NCI-H128 (cell line): Measurements from ENCODE around the gene NOS1.

Experiments used
- DNase-seq: peaks from one replicate; lab custom pipeline; 2025; ENCODE audit not compliant: unreplicated experiment; lab: John Stamatoyannopoulos, UW

Gene NOS1

DNA sequence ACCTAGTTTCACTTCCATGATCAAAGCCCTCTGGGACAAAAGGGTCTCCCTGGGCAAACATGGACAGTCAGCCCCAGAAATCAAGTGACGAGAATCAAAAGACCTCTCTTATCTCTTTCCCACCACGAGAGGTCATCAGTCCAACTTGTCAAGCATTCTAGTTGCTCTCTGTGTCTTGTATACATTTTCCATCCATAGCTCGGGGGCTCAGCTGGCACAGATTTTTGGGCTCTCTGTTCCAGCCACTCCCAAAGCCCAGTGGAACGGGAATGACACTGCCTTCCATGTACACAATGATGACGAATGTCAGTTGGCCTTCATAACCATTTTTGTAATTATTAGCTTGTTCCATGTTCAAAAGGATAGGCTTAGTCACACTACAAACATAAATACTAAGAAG is 29.7 kb downstream of the NOS1 start:
- DNase-seq, result no peak

DNA sequence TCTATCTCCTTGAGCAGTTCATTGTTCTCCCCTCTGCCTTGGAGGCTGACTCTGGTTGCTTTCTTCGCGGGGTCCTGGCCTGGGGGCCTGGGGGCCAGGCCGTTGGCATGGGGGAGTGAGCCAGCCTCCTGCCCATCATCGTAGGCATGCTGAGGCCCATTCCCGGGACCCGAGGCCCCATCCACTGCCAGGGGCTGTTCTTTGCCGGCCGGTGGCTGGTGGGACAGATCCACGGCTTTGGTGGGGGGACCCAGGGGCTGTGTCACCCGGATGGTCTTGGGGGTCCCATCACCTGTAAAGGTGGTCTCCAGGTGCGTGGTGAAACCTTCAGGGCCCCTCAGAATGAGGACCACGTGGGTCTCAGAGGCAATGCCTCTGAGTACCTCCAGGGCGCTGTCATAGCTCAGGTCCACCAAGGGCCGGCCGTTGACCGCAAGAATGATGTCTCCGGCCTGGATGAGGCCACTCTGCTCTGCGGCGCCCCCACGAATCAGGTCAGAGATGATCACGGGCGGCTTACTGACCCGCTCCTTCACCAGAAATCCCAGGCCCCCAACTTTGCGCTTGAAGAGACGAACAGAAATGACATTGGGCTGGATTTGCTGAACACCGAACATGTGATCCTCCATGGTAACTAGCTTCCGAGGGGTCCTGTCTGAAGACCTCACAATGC is 30.8 kb downstream of the NOS1 start:
- DNase-seq, result no peak

DNA sequence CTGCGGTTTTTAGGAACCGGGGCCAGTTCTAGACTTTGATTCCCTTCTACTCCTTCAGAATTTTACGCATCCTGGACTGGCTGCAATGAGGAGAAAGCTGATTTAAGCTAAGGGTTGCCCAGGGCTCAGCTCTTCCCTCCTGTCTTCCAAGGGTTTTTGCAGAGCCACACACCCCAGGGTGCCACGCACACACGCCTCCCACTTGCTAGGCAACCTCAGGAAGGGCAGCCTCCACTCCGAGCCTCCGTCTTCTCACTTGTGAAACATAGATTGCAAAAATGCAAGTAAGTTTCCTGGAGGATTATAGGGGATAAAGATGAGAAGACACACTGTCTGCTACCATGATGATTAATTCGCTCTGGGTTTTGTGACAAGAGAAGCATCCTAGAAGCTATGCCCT is 31.7 kb downstream of the NOS1 start:
- DNase-seq, result no peak

DNA sequence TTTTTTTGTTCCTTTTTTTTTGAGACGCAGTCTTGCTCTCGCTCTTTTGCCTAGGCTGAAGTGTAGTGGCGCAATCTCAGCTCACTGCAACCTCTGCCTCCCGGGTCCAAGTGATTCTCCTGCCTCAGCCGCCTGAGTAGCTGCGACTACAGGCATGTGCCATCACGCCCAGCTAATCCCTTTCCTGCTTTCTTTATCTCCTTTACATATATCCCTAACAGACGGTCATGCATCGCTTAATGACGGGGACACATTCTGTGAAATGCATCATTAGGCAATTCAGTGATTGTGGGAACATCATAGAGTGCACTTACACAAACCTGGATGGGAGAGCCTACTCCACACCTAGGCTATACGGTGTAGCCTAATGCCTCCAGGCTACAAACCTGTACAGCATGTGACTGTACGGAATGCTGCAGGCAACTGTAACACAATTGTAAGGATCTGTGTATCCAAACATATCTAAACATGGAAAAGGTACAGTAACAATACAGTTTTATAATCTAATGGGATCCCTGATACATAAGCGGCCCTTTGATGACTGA is 32.8 kb downstream of the NOS1 start:
- no peak for DNase-seq

DNA sequence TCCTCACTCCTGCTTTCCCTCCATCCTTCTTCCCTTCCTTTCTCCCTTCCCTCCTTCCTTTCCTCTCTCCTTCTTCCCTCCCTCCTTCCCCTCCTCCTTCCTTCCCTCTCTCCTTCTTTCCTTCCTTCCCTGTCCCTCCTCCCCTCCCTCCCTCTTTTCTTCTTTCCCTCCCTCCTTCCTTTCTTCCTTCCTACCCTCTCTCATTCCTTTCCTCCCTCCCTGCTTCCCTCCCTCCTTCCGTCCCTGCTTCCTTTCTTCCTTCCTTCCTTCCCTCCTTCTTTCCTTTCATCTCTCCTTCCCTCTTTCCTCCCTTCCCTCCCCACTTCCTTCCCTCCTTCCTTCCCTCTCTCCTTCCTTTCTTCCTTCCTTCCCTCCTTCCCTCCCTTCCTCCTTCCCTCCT is 39.0 kb downstream of the NOS1 start:
- DNase-seq, result no peak

DNA sequence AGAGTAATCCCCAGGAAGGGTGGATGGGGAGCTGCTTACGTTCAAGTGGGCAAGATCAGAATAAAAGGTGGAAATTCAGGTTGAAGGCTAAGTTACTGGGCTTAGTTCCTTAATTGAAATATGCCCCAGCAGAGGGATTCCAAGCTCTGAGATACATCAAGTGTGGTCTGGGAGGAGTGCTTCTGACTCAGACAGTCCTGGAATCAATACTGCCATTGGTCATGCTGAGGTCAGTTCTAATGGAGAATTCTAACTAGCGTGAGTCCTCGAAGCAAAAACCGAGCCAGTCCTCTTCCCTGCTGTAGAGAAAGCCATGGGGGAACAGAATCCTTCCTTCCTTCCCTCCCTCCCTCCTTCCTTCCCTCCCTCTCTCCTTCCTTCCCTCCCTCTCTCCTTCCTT is 39.9 kb downstream of the NOS1 start:
- DNase-seq, result no peak

DNA sequence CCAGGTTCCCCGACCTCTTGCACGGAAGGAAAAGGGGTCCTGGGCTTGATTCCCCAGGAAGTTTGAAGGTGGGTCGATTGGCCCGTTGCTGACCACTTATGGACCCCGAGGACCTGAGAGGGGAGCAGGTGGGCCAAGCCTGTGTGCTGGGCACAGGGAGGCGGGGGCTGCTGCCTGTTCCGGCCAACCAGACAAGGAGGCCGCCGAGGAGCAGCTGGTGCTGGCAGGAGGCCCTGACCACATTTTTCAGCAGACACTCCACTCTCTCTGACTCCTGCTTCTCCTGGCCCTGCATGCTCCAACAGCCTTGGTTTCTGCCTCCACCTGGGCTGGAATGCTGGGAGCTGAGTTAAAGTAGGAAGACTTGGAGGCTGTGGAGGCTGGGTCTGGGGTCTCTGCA is 42.8 kb downstream of the NOS1 start:
- DNase-seq, result no peak

GRCh38 chr12:117316336-117316735 is 45.1 kb downstream of the NOS1 start:
- no peak for DNase-seq

- no peak for DNase-seq
These were observed 47.5 kb downstream of the NOS1 start for GRCh38 chr12:117313926-117314325.

- no peak for DNase-seq
These were observed 48.7 kb downstream of the NOS1 start for GRCh38 chr12:117312770-117313169.

DNA sequence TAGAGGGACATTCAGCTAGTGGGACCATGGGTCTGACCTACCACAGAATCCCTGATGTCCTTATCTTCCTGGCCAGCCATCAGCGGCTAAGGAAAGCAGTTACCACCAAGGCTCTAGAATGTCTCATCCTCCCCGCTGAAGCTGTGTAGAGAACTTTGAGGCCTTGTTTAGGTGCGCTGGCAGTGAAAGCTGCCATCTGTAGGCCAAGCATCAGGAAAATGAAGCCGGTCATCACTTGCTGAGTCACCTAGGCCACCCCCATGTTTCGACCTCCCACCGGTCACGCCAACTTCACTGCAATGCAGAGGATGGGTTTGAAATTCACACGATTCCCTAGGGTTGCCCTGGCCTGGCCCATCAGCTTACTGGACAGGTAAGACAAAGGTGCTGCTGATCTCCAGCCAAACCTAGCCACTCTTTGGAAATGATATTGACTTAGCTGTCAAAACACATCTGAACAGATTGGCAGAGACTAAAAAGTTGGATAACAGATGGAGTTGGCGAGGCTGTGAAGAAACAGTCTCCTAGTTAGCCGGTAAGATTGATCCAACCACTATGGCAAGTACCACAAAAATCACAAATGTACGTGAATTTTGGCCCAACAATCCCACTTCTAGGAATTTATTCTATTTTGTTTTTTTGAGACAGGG is 52.0 kb downstream of the NOS1 start:
- no peak for DNase-seq

DNA sequence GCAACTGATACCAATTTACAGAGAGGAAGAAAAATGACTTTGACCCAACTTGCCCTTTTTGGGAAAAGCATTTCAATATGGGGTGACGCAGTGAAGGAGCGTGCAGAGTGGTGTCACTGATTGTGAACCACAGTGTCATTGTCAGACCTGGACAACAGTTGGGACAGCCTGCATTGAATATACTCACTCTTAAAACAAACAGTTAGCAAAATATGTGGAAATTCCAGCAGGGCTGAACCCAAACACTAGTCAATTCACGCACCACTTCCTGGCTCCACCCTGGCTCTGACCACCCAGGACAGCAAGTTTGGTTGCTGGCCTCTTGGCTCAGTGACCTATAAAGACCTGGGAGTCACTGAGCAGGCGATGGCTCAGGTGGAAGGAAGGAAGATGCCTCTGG is 61.3 kb downstream of the NOS1 start:
- no peak for DNase-seq

- DNase-seq, result no peak
These were observed 62.7 kb downstream of the NOS1 start for GRCh38 chr12:117298648-117299225.

DNA sequence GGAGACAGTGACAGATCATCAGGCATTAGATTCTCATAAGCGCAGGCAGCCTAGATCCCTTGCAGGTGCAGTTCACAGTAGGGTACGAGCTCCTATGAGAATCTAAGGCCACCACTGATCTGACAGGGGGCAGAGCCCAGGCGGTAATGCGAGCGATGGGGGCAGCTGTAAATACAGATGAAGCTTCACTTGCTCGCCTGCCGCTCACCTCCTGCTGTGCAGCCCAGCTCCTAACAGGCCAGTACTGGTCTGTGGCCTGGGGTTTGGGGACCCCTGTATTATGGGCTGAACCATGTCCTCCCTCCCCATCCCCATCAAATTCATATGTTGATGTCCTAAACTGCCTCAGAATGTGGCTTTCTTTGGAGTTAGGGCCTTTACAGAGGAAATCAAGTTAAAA is 63.2 kb downstream of the NOS1 start:
- DNase-seq, result no peak

DNA sequence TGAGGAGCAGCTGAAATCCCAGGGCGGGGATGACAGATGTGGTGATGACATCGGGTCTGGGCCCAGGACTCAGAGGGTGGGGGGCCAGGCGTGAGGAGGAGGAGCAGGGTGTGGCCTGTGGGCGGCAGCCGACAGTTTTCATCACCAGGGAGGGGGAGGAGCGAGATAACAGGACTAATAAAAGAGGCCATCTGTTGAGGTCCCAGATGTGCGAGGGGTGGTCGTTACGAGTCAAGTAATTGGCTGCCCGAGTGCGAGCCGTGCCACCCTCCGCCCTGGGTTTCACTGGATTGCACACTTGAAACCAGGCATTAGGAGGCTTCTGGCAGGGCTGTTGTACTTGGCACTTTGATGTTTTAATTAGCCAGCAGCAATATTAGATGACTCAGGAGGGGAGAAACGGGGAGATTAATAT is 67.2 kb downstream of the NOS1 start:
- DNase-seq, result no peak

DNA sequence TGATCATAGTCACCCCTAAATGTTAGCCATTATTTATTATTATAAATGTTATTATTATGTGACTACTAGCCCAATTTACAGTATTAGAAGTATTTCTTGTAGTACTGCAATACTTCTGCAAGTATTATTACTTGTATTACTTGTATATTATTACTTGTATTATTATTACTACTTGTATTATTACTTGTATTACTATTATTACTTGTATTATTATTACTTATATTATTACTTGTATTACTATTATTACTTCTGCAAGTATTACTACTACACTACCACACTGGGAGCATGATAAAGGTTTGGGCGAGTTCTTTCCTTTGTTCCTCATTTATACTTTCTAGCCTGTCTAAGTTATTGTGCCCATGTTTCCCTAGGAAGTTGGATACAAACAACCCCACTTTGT is 67.9 kb downstream of the NOS1 start:
- DNase-seq, result no peak

DNA sequence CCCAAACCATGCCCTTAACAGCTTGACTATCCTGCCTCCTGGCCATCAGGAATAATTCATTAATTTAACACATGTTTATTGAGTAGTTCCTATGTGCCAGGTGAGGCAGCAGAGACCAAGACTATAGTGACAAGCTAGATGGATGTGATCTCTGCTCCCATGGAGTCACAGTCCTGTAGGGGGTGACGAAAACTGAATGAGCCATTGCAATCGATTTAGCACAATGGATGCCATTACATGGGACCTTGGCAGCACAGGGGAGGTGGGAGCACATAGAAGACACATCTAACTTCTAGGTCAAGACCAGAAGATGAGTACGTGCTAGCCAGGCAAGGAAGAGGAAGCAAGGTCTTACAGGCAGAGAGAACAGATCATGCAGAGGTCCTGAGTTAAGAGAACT is 68.7 kb downstream of the NOS1 start:
- DNase-seq, result no peak

GRCh38 chr12:117284140-117284539 is 77.3 kb downstream of the NOS1 start:
- DNase-seq, result no peak

DNA sequence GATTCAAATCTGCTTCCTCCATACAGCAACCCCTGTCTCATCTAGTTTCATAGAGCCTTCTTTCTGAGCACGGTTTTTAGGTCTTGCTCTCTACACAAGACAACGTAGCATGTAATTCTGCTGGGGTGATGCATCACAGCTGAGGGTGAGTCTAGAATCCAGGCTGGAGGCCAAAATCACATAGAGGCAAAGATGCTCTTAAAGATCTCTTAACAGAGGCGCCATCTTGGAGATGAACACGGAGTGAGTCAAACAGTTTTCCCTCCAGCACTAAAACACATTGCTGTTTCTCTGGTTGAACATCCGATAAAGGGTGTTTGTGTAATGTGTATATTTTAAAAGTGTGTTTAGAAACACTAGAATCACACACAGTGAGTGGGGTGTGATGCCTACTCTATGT is 78.9 kb downstream of the NOS1 start:
- no peak for DNase-seq

- DNase-seq, result no peak
These were observed 81.3 kb downstream of the NOS1 start for GRCh38 chr12:117280019-117280680.

DNA sequence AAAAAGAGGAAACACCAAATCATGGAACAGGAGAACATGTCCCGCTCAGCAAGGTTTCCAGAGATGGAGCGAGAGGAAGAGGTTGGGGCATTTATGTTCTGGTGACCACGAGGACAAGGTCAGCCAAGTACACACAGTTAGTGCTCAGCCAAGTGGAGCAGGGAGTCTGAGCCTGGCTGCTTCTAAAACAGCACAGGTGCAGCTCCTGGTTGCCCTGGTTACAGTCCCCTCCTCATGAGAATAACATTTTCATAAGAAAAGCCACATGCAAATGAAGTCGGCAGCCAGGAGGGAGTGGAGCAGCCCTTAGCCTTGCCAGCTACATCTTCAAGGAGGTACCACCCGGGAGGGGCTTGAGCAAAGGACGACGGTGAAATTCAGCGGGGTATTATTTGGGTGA is 81.8 kb downstream of the NOS1 start:
- DNase-seq, result no peak

DNA sequence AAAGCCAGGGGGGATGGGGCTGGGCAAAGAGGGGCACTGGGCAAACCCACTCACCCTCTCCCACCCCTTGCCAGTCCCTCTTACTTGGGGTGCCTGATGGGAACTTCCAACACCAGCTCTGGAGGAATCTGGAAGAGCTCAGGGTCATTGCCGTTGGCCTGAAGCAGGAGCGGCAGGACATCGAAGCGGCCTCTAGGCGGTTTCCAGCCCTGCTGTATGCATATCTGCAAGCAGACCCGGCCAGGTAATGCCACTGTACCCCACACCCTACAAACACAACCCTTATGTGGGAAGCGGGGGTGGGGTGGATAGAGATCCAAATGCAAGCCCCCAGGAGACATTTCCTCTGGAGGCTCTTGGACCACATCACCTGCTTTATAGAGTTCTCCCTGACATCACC is 83.6 kb downstream of the NOS1 start:
- DNase-seq, result no peak
